ENCODE results near the gene TWIST2. TPM values are rescaled to one million over a fixed set of nuclear protein-coding genes. Genes with fewer than 3 reads are reported as not detected.

The TWIST2 gene
- total RNA-seq, 4 donors from 2014 or later, result 1.4 to 41.3 (median 15.7) TPM

GRCh38 chr2:238925281-238925680, 77.4 kb downstream of the TWIST2 start:
- Histone ChIP-seq H3K9me3 (no peaks in the 10 kb centered on the region), H3K36me3 (no peaks in the 10 kb centered on the region), H3K4me1 (no peaks in the 10 kb centered on the region), H3K4me3 (no peak overlapping the region), H3K27me3 (no peaks in the 10 kb centered on the region), H3K27ac (no peak overlapping the region)
- no peak for TF ChIP-seq POLR2A (IDR thresholded peaks at IDR 0.05)
- no peak for TF ChIP-seq CTCF (IDR thresholded peaks at IDR 0.05)
- peak in 2 of 3 donors; percentile 22 to 28 for DNase-seq

GRCh38 chr2:238925816-238926521, 78.1 kb downstream of the TWIST2 start:
- Histone ChIP-seq H3K4me3 (no peak overlapping the region), H3K9me3 (no peaks in the 10 kb centered on the region), H3K27me3 (no peaks in the 10 kb centered on the region), H3K4me1 (no peaks in the 10 kb centered on the region), H3K27ac (no peak overlapping the region), H3K36me3 (no peaks in the 10 kb centered on the region)
- TF ChIP-seq POLR2A (IDR thresholded peaks at IDR 0.05) (no peak), CTCF (IDR thresholded peaks at IDR 0.05) (no peak)
- DNase-seq, result peak in 1 of 3 donors; percentile 14

GRCh38 chr2:238926761-238927611, 79.1 kb downstream of the TWIST2 start:
- Histone ChIP-seq H3K27me3 (no peaks in the 10 kb centered on the region), H3K4me3 (no peak overlapping the region), H3K27ac (no peak overlapping the region), H3K36me3 (no peaks in the 10 kb centered on the region), H3K4me1 (no peaks in the 10 kb centered on the region), H3K9me3 (no peaks in the 10 kb centered on the region)
- TF ChIP-seq CTCF (IDR thresholded peaks at IDR 0.05) (no peak), POLR2A (IDR thresholded peaks at IDR 0.05) (no peak)
- DNase-seq, result peak in 2 of 3 donors; percentile 24 to 38

GRCh38 chr2:238927746-238928519, 80.0 kb downstream of the TWIST2 start:
- no peak for TF ChIP-seq POLR2A (IDR thresholded peaks at IDR 0.05)
- TF ChIP-seq CTCF (IDR thresholded peaks at IDR 0.05), result no peak
- DNase-seq, result peak in 1 of 3 donors; percentile 32
- no peak overlapping the region for H3K4me3 ChIP-seq
- H3K4me1 ChIP-seq, result no peaks in the 10 kb centered on the region
- H3K27ac ChIP-seq, result no peak overlapping the region
- no peaks in the 10 kb centered on the region for H3K27me3 ChIP-seq
- no peaks in the 10 kb centered on the region for H3K9me3 ChIP-seq
- no peaks in the 10 kb centered on the region for H3K36me3 ChIP-seq

- Histone ChIP-seq H3K27ac (peak overlapping the region in 2 of 4 donors; percentile 31 to 43), H3K4me3 (no peak overlapping the region), H3K27me3 (no peaks in the 10 kb centered on the region), H3K36me3 (no peaks in the 10 kb centered on the region), H3K4me1 (no peaks in the 10 kb centered on the region), H3K9me3 (no peaks in the 10 kb centered on the region)
- TF ChIP-seq POLR2A (IDR thresholded peaks at IDR 0.05) (no peak), CTCF (IDR thresholded peaks at IDR 0.05) (no peak)
- DNase-seq, result peak in 1 of 3 donors; percentile 43
Measured at GRCh38 chr2:238928520-238929241, 80.8 kb downstream of the TWIST2 start.
